Transverse colon (tissue), 3 donors: ENCODE data around the gene MED10.

Source experiments
- CTCF ChIP-seq, 5 experiments: fragments of 200-600 bp in 3 of 5; fragments of 450-650 bp in 2 of 5; sonication (generic) in 3 of 5; IDR thresholded peaks; 1 replicate in 2 of 5; 2 replicates in 3 of 5; pipeline ENCODE4 v1.5.1; 2016 to 2017; ENCODE audit warnings: antibody characterized with exemption in 5 of 5, inconsistent platforms in 3 of 5, mild to moderate bottlenecking in 2 of 5, moderate library complexity in 1 of 5
- EP300 ChIP-seq: sonication (generic); formaldehyde crosslinking; IDR thresholded peaks from one replicate; pipeline ENCODE4 v1.6.1; 2017; ENCODE audit warnings: antibody characterized with exemption, low read depth

GRCh38 chr5:6423327-6424109 lies 45.2 kb upstream of the MED10 start:
- TF ChIP-seq CTCF (IDR thresholded peaks at IDR 0.05) (no peak), EP300 (no peak)
